Measurements from ENCODE around the gene SLC37A2. TPM values are rescaled to one million over a fixed set of nuclear protein-coding genes. Genes with fewer than 3 reads are reported as not detected.
A peak's percentile ranks its signal among the peaks of the same experiment; 100 is the strongest.

SLC37A2 gene
- total RNA-seq, 1 donor from 2014 or later: 3.3 TPM

DNA sequence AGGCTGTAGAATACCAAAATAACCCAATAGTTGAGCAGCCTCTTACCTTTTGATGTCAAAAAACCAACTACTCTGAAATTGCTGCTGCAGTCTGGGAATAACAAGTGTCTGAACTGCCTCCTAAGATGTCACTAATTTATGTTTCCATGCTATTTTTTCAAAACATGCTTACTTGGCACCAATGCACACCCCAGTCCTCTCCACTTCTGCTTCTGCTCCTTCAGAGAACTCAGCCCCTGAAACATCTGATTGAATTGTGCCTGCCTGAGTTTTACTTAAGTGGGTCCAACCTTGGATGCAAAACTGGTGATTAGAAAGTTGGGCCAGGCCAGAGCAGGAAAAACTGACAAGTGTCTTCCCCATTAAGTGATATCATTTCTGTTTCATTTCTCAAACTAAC is 72.9 kb downstream of the SLC37A2 start:
- peaks cover 45% of the 10 kb centered on the region for H3K4me1 ChIP-seq
- TF ChIP-seq EZH2 (IDR thresholded peaks at IDR 0.05): no peak
- TF ChIP-seq EZH2phosphoT487 (IDR thresholded peaks at IDR 0.05): no peak
- no peak for TF ChIP-seq CTCF (IDR thresholded peaks at IDR 0.05)
- H3K27ac ChIP-seq: no peak overlapping the region
- peaks cover 8% of the 10 kb centered on the region for H3K36me3 Mint-ChIP-seq
- H3K4me3 ChIP-seq: no peak overlapping the region
- peaks cover 57% of the 10 kb centered on the region for H3K4me1 Mint-ChIP-seq
- H3K9ac ChIP-seq: no peak overlapping the region
- DNase-seq (ENCODE audit: low spot score): no peak
- no peak overlapping the region for H2AFZ ChIP-seq (replicated peaks)
- no peak overlapping the region for H3K4me2 ChIP-seq
- H3F3A ChIP-seq (ENCODE audit: low read depth): peaks cover 15% of the 10 kb centered on the region
- H3K79me2 ChIP-seq (ENCODE audit: low read depth): no peaks in the 10 kb centered on the region
- no peaks in the 10 kb centered on the region for H3K36me3 ChIP-seq
- no peaks in the 10 kb centered on the region for H3K9me3 ChIP-seq (ENCODE audit: low read depth)
- peaks cover 5% of the 10 kb centered on the region for H3K27me3 Mint-ChIP-seq (ENCODE audit: insufficient read depth, low read depth)
- no peaks in the 10 kb centered on the region for H4K20me1 ChIP-seq (ENCODE audit: low read depth)
- H3K27me3 ChIP-seq: no peaks in the 10 kb centered on the region
- H3K9me3 Mint-ChIP-seq: no peaks in the 10 kb centered on the region
- H3K27ac Mint-ChIP-seq: no peak overlapping the region
- no peak overlapping the region for H3K4me3 Mint-ChIP-seq

DNA sequence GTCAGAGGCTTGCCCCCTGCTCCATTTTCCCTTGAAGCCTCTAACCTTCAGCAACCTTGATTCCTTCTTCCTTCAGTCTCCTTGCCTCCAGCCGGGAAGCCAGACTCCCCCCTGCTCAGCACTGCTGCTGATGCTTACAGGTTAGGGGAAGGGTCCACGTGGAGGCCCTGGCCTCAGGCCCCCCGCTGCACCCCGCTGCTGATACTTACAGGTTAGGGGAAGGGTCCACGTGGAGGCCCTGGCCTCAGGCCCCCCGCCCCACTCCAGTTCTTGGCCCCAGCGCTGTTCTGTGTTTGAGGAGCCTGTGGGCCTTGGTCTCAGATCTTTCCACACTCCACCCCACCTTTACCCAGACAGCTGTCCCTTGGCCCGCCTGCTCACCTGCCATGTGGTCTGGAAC is 75.9 kb downstream of the SLC37A2 start:
- Mint-ChIP-seq H3K27ac (peak overlapping the region; percentile 87), H3K36me3 (peaks cover 5% of the 10 kb centered on the region), H3K4me1 (peaks cover 69% of the 10 kb centered on the region), H3K9me3 (no peaks in the 10 kb centered on the region), H3K4me3 (peak overlapping the region; percentile 65), H3K27me3 (ENCODE audit: insufficient read depth, low read depth) (peaks cover 13% of the 10 kb centered on the region)
- no peaks in the 10 kb centered on the region for H3K27me3 ChIP-seq
- no peaks in the 10 kb centered on the region for H4K20me1 ChIP-seq (ENCODE audit: low read depth)
- H3F3A ChIP-seq (ENCODE audit: low read depth): peaks cover 16% of the 10 kb centered on the region
- H2AFZ ChIP-seq (replicated peaks): no peak overlapping the region
- no peaks in the 10 kb centered on the region for H3K9me3 ChIP-seq (ENCODE audit: low read depth)
- H3K9ac ChIP-seq: no peak overlapping the region
- no peaks in the 10 kb centered on the region for H3K36me3 ChIP-seq
- TF ChIP-seq CTCF (IDR thresholded peaks at IDR 0.05): no peak
- TF ChIP-seq EZH2 (IDR thresholded peaks at IDR 0.05): no peak
- TF ChIP-seq EZH2phosphoT487 (IDR thresholded peaks at IDR 0.05): no peak
- no peaks in the 10 kb centered on the region for H3K79me2 ChIP-seq (ENCODE audit: low read depth)
- H3K4me2 ChIP-seq: no peak overlapping the region
- no peak overlapping the region for H3K27ac ChIP-seq
- H3K4me3 ChIP-seq: no peak overlapping the region
- H3K4me1 ChIP-seq: peaks cover 51% of the 10 kb centered on the region
- no peak for DNase-seq (ENCODE audit: low spot score)

GRCh38 chr11:125139778-125140177 is 76.7 kb downstream of the SLC37A2 start:
- no peaks in the 10 kb centered on the region for H3K9me3 Mint-ChIP-seq
- H3K9me3 ChIP-seq (ENCODE audit: low read depth): no peaks in the 10 kb centered on the region
- no peak overlapping the region for H3K27ac ChIP-seq
- H3K27me3 ChIP-seq: no peaks in the 10 kb centered on the region
- peaks cover 11% of the 10 kb centered on the region for H3K27me3 Mint-ChIP-seq (ENCODE audit: insufficient read depth, low read depth)
- no peak overlapping the region for H3K4me3 ChIP-seq
- H2AFZ ChIP-seq (replicated peaks): peak overlapping the region; percentile 14
- H4K20me1 ChIP-seq (ENCODE audit: low read depth): no peaks in the 10 kb centered on the region
- H3K4me1 Mint-ChIP-seq: peaks cover 74% of the 10 kb centered on the region
- H3K27ac Mint-ChIP-seq: peak overlapping the region; percentile 87
- peak overlapping the region; percentile 33 for H3K4me2 ChIP-seq
- peaks cover 51% of the 10 kb centered on the region for H3K4me1 ChIP-seq
- DNase-seq (ENCODE audit: low spot score): no peak
- peak overlapping the region; percentile 25 for H3K4me3 Mint-ChIP-seq
- peaks cover 16% of the 10 kb centered on the region for H3F3A ChIP-seq (ENCODE audit: low read depth)
- H3K36me3 ChIP-seq: no peaks in the 10 kb centered on the region
- no peak overlapping the region for H3K9ac ChIP-seq
- H3K79me2 ChIP-seq (ENCODE audit: low read depth): no peaks in the 10 kb centered on the region
- H3K36me3 Mint-ChIP-seq: no peaks in the 10 kb centered on the region
- no peak for TF ChIP-seq CTCF (IDR thresholded peaks at IDR 0.05)
- TF ChIP-seq EZH2phosphoT487 (IDR thresholded peaks at IDR 0.05): no peak
- no peak for TF ChIP-seq EZH2 (IDR thresholded peaks at IDR 0.05)

Other genes starting within 250 kb of the SLC37A2 start
- gene ROBO3, start 197.9 kb upstream of the SLC37A2 start, total RNA-seq (ENCODE audit: low replicate concordance): 12.6 and 30.7 TPM in 2 replicates
- gene ROBO4, start 165.4 kb upstream of the SLC37A2 start, total RNA-seq (ENCODE audit: low replicate concordance): not detected in 2 replicates
- gene HEPN1, start 144.1 kb upstream of the SLC37A2 start, total RNA-seq (ENCODE audit: low replicate concordance): not detected in 2 replicates
- gene HEPACAM, start 127.3 kb upstream of the SLC37A2 start, total RNA-seq (ENCODE audit: low replicate concordance): not detected in 2 replicates
- 7.4 and 11.2 TPM in 2 replicates for gene CCDC15, start 109.1 kb upstream of the SLC37A2 start, total RNA-seq (ENCODE audit: low replicate concordance)
- gene TMEM218, start 48.3 kb downstream of the SLC37A2 start, total RNA-seq (ENCODE audit: low replicate concordance): 44.1 and 47.9 TPM in 2 replicates
- 4.3 and 7.2 TPM in 2 replicates for gene PKNOX2, start 101.4 kb downstream of the SLC37A2 start, total RNA-seq (ENCODE audit: low replicate concordance)